SH-SY5Y (cell line): ENCODE results near the gene CCDC14.

Experiments
- GATA2 ChIP-seq: IDR thresholded peaks from 2 replicates; pipeline ENCODE4 v1.6.1; 2011; ENCODE audit warnings: mild to moderate bottlenecking, low read depth, low read length
- GATA3 ChIP-seq: IDR thresholded peaks from 2 replicates; pipeline ENCODE4 v1.6.1; 2011; ENCODE audit warnings: low read depth, mild to moderate bottlenecking, low read length, moderate library complexity

- no peak for TF ChIP-seq GATA2
- TF ChIP-seq GATA3 = no peak
Observed at GRCh38 chr3:123907720-123908119, 53.3 kb downstream of the CCDC14 start.
